ENCODE measurements around the gene NAALADL1. TPM values are rescaled to one million over a fixed set of nuclear protein-coding genes. Genes with fewer than 3 reads are reported as not detected.

The NAALADL1 gene
- total RNA-seq, 1 experiment from 2014 or later, result not detected

- Mint-ChIP-seq H3K4me3 (ENCODE audit: low read depth, unreplicated experiment) (peak overlapping the region; percentile 70), H3K4me1 (ENCODE audit: low read depth, unreplicated experiment) (peaks cover 5% of the 10 kb centered on the region), H3K36me3 (ENCODE audit: insufficient read depth, unreplicated experiment) (peaks cover 12% of the 10 kb centered on the region), H3K27ac (ENCODE audit: unreplicated experiment) (no peak overlapping the region), H3K27me3 (ENCODE audit: unreplicated experiment) (no peaks in the 10 kb centered on the region), H3K9me3 (ENCODE audit: low read depth, unreplicated experiment) (no peaks in the 10 kb centered on the region)
- TSS peak; percentile 45 for BruUV-seq (replicated peaks)
- TF ChIP-seq CTCF (IDR thresholded peaks at IDR 0.05; ENCODE audit: unreplicated experiment), result no peak
- no peak for DNase-seq
- CTCF ChIA-PET, result interaction anchor here (1.2 kb wide), 1 partner anchor 31 kb away, joined by 3 read pairs; no protein-coding TSS in a partner anchor
- intact Hi-C loops (cut with micrococcal nuclease; ENCODE audit: unreplicated experiment), result no loop called here
These were observed 38.6 kb upstream of the NAALADL1 start for GRCh38 chr11:65096926-65097325.

GRCh38 chr11:65095974-65096806 lies 37.8 kb upstream of the NAALADL1 start, which contains the start of gene VPS51:
TSS of gene VPS51 (plus strand) at chr11:65096214. CDS start at chr11:65096251, 37 bp downstream.
- DNase-seq, result peak; percentile 86
- no peaks in the 10 kb centered on the region for H3K27me3 Mint-ChIP-seq (ENCODE audit: unreplicated experiment)
- peaks cover 5% of the 10 kb centered on the region for H3K4me1 Mint-ChIP-seq (ENCODE audit: low read depth, unreplicated experiment)
- peak within 1 kb of the TSS; percentile 56 for H3K27ac Mint-ChIP-seq (ENCODE audit: unreplicated experiment)
- CTCF ChIA-PET, result interaction anchor here (1.2 kb wide), 1 partner anchor 30 kb away, joined by 3 read pairs; no protein-coding TSS in a partner anchor
- no TSS peak for BruUV-seq (replicated peaks)
- H3K9me3 Mint-ChIP-seq (ENCODE audit: low read depth, unreplicated experiment), result no peaks in the 10 kb centered on the region
- H3K4me3 Mint-ChIP-seq (ENCODE audit: low read depth, unreplicated experiment), result peak within 1 kb of the TSS; percentile 70
- peaks cover 12% of the 10 kb centered on the region for H3K36me3 Mint-ChIP-seq (ENCODE audit: insufficient read depth, unreplicated experiment)
- TF ChIP-seq CTCF (IDR thresholded peaks at IDR 0.05; ENCODE audit: unreplicated experiment), result no peak
- intact Hi-C loops (cut with micrococcal nuclease; ENCODE audit: unreplicated experiment), result no loop called here

GRCh38 chr11:65095427-65095826 lies 37.1 kb upstream of the NAALADL1 start:
- no peak for TF ChIP-seq CTCF (IDR thresholded peaks at IDR 0.05; ENCODE audit: unreplicated experiment)
- CTCF ChIA-PET, result no interaction called here
- Mint-ChIP-seq H3K9me3 (ENCODE audit: low read depth, unreplicated experiment) (no peaks in the 10 kb centered on the region), H3K4me1 (ENCODE audit: low read depth, unreplicated experiment) (peaks cover 5% of the 10 kb centered on the region), H3K27me3 (ENCODE audit: unreplicated experiment) (no peaks in the 10 kb centered on the region), H3K27ac (ENCODE audit: unreplicated experiment) (peak overlapping the region; percentile 56), H3K4me3 (ENCODE audit: low read depth, unreplicated experiment) (peak overlapping the region; percentile 70), H3K36me3 (ENCODE audit: insufficient read depth, unreplicated experiment) (peaks cover 12% of the 10 kb centered on the region)
- no TSS peak for BruUV-seq (replicated peaks)
- DNase-seq, result no peak
- intact Hi-C loops (cut with micrococcal nuclease; ENCODE audit: unreplicated experiment), result no loop called here

GRCh38 chr11:65090628-65091027 lies 32.3 kb upstream of the NAALADL1 start:
- intact Hi-C loops (cut with micrococcal nuclease; ENCODE audit: unreplicated experiment), result no loop called here
- Mint-ChIP-seq H3K36me3 (ENCODE audit: insufficient read depth, unreplicated experiment) (peaks cover 18% of the 10 kb centered on the region), H3K27ac (ENCODE audit: unreplicated experiment) (no peak overlapping the region), H3K9me3 (ENCODE audit: low read depth, unreplicated experiment) (no peaks in the 10 kb centered on the region), H3K27me3 (ENCODE audit: unreplicated experiment) (no peaks in the 10 kb centered on the region), H3K4me3 (ENCODE audit: low read depth, unreplicated experiment) (no peak overlapping the region), H3K4me1 (ENCODE audit: low read depth, unreplicated experiment) (peaks cover 5% of the 10 kb centered on the region)
- no peak for DNase-seq
- no peak for TF ChIP-seq CTCF (IDR thresholded peaks at IDR 0.05; ENCODE audit: unreplicated experiment)
- CTCF ChIA-PET, result no interaction called here
- no TSS peak for BruUV-seq (replicated peaks)

Data from Calu3 (cell line).